HG02678 (cell line): ENCODE measurements around the gene FAM131C.
"Not testable (repeated sequence)": the region's sequence is repeated elsewhere in the genome, so short reads cannot be mapped to it uniquely, and the experiment has no call there.

Experiments
- ATAC-seq: cut with Tn5 transposase; IDR thresholded peaks from one replicate; pipeline ENCODE4 v1.9.1; 2021; ENCODE audit warnings: mild to moderate bottlenecking, moderate library complexity; ENCODE audit not compliant: unreplicated experiment

Gene FAM131C

DNA sequence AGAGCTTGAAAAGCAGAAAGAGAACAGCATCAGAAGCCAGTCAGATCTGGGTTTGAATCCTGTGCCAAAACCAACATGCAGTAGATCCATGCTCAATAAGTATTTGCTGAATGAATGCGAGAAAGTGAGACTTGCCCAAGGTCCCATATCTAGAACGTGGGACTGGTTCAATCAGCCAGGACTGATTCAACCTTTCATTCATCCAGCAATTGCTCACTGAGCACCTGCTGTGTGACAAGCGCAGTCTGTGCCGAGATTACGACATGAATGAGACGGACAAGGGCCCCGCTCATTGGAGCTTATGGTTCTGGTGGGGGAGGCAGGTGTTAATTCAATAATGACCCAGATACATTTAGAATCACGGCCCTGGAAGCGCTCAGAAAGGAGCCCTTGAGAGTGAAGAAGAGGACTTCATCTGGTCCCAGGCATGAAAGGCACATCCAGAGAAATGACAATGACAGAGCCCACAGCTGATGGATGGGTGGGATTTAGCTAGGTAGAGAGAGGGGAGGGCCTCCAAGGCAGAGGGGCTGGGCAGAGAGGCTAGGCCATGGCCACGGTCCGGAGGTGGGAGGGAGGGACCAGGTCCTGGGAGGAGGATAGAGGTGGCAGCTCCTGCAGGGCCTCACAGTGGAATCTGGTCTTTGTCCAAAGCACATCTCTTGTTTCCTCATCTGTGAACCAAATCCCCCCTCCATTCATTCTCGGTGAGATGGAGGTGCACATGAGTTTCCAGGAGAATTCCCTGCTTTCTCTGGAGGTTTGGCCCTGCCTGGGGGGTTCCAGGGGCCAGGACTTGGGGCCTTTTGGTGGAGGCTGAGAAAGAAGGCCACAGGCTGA is 4.2 kb upstream of the FAM131C start:
- no peak for ATAC-seq

DNA sequence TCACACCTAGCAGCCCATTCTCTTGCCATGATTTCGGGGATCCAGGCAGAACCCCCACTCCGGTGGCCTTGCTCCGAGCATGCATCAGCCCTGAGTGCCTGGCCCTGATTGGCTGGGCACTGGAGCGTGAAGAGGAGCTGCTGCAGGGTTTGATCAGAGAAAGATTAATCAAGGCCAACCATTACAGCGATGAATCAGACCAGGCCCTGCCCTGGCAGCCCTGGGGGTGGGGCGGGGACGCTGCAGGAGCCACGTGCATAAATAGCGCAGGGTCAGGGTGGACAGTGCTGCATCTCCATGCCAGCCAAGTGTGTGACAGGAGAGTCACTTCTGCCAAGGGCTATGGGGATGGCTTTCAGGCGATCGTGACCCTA is 3.4 kb upstream of the FAM131C start:
- no peak for ATAC-seq

DNA sequence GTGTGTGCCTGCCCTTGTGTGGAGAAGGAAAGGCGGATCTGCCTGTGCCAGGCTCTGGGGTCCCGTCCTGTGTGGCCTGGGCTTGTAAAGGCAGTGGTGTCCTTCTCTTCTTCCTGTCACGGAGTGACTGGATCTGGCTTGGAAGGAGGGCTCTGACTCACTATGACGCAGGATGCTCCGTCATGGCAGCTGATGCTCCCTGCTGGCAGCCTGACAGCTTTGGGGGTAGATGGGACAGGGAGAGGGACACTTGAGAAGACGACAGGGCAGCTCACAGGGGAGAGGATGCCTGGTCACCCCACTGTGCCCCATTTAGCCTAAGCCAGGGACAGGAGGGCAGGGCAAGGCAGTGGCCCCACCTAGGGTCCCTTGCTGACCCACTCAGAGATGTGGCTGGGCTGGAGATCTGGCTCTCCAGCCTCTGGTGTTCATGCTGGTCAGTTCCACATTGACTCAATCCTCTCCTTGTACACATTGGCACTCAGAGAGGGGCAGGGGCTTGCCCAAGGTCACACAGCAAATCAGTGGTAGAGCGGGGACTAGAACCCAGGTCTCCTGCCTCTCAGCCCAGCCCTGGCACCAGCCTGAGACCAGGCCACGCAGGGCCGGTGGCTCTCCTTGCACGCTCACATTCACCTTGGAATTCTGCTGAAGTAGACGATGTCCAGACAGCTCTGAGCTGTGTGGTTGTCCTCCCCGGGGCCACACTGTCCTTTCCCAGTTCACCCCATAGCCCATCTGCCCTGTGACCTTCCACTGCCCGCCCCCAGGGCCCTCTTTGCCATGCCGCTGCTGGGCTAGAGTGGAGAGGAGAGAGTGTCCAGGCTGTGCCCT is 2.8 kb upstream of the FAM131C start:
- ATAC-seq: no peak

DNA sequence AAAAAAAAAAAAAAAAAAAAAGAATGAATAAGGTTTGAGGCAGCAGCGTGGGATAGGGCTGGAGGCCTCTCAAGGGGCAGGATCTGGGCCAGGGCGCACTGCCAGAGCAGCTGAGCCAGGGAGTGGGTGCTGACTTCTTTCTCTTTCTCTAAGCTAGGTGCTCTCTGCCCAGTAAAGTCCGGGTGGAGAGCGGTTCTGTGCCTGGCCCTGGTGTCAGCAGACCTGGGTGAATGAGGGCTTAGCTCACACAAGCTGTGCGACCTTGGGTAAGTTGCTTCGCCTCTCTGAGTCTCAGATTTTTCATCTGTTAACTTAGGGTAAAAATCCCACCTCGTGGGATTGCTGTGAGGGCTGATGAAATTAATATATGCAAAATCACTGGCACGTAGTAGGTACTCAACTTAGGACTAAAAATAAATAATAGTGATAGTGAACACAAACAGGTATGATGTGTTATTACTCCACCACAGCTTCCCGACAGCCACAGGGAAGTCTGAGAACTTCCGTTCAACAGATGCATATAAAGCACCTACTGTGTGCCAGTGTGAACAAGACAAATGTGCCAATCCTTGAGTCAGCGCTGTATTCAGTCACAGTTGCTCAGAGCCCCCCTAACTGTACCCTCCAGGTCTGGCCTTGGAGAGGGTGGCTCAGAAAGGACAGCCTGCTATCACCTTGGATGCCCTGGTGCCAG is 2.0 kb upstream of the FAM131C start:
- no peak for ATAC-seq

DNA sequence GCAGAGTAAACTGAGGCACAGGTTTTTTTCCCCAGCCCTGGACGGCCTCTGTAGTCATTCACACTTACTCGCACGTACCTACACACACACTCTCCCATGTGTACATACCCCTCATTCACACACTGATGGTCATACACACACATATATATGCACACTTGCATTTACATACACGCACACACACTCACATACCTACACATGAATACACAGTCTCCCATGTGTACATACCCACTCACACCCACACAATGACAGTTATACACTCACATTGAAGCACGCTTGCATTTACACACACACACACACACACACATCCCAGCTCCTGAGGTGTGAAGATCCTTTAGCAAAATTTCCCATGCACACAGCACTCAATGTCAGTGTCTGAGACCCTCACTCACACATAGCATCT is 766 bp upstream of the FAM131C start:
- no peak for ATAC-seq

DNA sequence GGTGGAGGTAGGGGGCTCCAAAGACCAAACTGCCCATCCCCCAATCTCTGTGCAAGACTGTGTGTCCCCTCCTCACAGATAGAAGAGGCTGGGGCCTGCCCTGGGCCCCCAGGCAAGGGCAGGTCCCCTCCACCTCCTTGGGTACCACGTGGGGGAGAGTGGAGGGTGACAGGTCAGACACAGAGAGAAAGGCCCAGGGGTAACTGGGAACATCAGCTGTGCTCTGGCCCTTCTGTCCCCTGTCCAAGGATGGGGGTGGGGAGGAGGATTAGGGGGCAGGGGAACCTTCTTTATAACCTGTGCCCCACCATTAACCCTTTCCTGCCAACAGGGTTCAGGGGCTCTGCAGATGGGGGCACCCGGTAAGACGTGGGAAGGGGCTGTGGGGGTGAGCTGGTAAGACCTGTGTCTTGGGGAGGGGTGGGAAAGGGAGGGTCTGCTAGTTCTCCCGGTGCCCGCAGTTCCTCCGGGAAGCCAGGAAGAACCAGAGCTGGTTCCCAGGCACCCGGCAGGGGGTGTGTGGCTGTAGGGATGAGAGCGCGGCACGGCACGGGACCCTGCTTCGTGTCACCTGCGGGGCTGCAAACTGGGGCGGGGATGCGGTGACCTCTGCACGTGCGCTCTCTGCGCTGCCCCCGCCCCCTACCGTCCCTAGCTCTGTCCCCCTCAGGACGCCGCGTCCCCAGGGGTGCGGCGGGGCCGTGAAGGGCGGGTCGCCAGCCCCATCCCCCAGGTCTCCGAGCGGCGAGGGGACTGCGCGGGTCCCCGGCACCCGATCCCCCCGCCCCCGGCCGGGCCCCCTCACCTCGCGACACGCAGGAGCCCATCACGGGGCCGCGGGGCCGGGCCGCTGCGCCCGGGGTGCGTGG is 601 bp downstream of the FAM131C start:
- ATAC-seq: peak; percentile 21

DNA sequence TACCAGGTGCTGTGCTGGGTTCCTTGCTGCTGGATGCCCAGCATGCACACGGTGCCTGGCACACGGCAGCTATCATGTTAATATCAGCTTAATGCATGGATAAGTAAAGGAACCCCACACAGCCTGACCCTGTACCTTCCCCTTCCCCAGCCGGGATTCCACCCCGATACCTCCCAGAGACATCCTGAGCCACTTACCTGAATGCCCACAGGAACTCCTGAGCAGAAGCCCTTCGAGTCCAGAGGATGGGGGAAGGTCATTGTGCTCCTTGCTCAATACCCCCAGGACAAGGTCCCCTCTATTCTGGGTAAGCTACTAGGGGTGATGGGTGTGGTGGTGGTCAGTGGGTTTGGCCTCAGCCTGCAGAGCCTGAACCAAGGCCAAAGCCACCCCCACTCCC is 1.4 kb downstream of the FAM131C start:
- no peak for ATAC-seq

DNA sequence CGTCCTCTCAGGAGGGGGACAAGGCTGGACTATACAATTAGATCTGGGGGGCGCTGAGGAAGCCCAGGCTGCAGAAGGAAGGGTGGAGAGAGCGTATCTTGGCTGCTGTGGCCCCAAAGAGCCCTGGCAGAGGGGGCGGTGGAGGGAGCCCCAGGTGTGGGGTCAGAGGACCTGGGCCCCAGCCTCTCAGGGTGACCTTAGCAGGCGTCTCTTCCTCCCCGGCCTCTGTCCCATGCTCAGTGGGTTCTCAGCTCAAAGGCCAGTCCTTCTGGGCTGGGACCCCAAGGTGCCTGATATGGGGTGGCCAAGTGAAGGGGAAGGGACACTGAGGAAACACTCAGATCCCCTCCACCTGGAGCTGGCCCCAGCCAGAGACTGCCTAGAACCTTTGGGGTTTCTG is 1.8 kb downstream of the FAM131C start:
- no peak for ATAC-seq

DNA sequence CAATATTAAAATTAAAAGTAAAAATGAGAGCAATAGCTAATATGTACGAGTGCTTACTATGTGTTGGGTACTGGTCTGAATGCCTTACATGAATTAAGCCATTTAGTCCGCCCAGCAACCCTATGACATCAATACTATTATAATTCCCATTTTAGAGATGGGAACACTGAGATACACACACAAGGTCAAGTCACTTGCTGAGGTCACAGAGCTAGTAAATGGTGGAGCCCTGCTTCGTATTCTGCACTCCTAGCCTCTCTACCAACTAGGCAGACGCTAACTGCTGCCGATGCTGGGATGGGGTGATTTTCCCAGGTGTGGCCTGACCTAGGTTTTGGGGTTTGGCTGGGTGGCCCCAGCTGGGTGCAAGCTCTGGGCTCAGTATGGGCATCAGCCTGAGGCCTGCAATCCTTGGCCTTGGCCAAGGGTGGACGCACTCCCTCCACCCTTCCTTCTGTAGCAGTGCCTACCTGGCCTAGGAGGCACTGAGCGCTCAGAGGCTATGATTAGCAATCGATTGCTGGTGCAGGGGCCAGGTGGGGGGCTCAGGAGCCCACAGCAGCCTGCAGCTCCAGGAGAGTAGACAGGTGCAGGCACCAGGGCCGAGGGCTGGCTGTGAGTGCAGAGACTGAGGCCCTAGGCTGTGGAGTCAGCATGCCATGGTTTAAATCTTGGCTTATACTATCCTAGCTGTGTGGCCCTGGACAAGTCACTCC is 2.7 kb downstream of the FAM131C start:
- ATAC-seq: no peak

DNA sequence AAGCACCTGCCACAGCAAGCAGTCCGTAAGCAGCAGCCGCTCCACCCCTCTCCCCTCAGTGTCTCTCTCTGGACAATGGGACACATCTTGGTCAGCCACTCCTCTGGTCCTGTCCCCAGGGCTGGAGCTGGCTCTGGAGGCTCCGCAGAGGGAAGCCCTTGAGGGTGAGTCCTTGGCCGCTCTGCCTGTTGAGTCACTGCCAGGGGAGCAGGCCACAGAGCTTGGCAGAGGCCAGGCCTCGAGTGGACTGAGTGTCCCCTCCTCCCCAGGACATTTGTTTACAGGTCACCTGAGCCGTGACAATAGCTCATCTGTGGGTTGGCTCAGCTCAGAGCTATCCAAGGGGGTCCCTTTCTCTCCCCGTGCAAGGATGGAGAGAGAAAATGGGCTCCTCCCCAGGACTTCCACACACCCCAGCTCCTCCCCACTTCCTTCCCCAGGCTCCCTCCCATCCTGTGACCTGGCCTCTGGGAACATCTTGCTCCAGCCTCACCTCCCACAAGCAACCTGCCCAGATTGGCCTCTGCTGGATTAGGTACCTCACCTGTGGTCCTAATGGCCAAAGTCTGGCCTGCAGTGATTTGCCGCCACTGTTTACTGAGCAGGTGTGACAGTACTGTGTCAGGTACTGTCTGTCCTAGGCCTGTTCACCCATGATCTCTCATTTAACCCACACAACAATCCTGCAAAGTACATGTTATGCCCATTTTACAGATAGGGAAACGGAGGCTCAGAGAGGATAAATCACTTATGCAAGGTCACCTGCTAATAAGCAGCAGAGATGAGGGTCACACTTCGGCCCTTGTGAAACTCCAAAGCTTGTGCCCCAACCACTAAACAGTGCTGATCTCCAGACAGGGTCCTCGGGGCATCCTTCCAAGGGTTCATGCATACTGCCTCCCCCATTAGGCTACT is 4.8 kb downstream of the FAM131C start:
- no peak for ATAC-seq

DNA sequence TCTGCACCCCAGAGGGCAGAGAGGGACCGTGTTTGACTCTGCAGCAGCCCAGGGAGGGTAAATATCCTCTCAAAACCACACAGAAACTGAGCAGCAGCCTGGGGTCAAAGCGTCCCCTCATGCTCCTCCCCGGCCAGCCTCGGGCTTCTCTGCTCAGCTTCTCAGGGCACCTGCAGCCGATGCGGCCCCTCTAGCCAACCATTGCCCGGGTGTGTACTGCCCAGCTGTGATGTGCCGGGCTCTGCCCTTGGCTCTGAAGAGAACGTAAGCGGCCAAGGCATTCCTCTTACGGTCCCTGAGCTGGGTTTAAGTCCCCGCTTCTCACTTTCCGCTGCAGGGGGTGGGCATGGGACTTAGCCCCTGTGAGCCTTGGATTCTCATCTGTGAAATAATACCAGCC is 5.5 kb downstream of the FAM131C start:
- no peak for ATAC-seq

DNA sequence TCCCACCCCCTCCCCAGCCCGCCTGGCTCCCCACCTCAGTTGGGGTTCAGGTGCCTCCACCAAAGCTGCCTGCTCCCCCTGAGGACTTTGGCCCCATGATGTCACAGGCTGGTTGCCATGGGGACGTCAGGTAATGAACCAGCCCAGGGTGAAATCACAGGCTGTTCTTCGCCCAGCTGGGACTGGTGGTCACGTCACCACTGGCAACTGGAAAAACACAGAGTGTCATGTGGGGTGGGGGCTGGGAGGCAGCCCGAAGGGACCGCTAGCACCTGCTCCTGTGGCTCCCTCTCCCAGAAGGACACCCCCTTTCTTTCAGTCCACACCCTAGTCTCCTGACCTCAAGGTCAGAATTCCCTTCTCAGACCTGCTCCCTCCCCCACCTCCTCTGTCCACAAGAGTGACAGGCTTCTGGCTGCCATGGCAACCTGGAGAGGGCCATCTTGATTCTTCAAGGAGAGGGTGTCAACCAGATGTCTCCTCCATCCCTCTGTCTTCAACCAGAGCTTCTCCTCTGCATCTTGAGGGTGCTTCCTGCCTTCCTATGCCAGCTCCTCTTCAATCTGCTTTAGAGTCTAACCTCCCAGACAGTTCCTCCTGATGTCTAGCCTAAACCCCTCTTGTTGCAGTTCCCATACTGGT is 6.2 kb downstream of the FAM131C start:
- ATAC-seq: no peak

DNA sequence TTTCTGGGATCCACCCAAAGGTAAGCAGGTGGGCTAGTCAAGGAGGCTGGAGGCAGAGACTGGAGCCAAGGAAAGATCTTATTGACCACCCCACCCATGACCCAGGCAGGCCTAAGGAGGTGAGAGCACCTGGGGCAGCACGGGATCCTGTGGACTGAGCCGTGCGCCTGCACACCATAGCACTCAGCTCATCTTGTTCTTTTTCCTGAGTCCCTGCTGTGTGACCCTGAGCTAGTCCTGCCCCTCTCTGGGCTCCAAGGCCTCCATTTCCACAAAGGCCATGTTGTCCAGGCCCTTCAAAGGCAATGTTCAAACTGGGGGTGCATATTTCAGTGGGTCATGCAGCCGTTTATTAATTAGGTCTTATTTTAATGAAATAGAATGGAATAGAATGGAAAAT is 7.2 kb downstream of the FAM131C start:
- no peak for ATAC-seq

DNA sequence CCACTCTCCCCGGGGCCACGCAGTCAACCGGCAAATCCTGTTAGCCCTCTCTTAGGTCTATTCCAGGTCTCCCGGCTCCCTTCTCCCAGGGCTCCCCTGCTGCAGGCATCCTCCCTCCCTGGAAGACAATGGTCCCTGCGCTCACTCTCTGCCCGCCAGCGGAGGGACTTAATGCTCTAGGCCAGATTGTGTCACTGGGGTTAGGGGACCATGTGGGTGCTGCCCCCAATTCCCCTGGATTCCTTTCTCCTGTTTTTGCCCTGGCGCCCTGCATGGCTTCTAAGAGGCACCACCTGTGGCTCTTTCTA is 8.2 kb downstream of the FAM131C start:
- no peak for ATAC-seq

DNA sequence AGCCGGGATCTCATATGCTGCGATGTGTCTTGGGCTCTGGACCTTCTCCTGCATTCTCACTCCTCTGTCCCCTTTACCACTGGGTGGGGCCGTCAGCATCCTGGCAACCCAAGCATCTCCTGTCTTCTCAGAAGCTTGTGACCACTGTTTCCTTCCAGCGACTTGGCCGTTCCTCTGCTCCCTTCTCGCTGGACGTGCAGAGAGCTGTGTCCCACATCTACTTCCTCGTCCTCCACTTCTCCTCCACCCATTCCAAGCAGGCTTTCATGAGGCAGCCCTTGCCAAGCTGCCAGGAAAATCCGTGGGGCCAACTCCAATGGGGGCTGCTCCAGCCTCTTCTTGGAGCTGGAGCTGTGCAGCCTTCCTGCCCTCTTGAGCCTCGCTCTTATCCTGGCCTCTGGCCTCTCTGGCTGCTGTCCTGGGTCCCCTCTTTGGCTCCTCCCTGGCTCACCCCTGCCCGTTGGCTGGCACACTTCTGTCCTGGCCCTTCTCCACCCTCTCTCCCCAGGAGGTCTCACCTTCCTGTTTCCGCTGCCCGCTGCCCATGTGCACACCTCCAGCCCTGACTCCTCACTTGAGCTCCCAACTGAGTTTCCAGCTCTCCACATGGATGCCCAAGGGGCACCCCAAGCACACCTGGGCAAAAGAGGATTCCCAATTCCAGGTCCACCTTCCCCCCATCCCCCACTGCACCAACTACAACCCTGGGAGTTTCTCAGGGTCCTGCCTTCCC is 8.7 kb downstream of the FAM131C start:
- no peak for ATAC-seq

DNA sequence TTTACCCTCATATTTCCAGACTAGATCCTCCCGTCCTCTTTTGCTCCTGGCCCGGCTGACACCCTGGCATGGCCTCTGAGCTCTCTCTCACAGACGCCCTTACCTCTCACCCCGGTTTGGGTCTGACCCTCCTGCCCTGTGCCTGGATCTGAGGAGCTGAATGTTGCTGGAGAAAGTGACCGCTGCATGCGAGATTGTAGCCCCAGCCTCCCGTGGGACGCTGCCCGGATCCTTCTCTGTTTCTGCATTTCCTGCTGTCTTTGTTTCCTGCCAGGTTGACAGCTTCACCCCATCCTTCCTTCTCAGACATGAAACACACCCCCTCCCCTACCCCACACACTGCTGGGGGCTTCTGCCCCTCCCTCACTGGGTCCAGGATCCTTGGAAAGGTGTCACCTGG is 9.5 kb downstream of the FAM131C start:
- ATAC-seq: no peak

DNA sequence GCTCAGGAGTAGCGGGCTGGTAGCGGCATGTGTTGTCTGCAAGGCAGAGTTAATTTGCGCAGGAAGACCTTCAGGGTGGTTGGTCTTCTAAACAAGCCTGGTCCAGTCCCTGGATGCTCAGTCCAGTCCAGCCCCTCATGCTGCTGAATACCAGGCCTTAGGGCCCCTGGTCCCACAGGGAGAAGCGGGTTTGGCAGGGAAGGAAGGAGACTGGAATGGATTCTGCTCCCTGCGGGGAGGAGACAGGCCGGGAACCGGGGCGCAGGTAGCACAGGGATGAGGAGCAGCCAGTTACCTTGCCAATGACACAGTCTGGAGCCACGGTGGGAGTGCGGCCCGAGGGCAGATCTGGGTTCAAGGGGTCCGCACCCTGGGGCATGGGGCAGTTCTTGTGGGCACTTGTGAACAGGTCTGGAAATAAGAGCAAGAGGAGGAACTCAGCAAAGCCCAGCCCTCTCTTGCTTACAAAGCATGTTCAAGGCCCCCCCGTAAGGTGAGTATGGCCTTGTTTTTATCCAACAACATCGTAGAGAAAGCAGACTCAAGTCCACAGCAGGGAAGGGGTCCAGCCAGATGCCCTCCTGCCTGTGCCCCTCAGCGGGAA is 10.1 kb downstream of the FAM131C start:
- no peak for ATAC-seq

DNA sequence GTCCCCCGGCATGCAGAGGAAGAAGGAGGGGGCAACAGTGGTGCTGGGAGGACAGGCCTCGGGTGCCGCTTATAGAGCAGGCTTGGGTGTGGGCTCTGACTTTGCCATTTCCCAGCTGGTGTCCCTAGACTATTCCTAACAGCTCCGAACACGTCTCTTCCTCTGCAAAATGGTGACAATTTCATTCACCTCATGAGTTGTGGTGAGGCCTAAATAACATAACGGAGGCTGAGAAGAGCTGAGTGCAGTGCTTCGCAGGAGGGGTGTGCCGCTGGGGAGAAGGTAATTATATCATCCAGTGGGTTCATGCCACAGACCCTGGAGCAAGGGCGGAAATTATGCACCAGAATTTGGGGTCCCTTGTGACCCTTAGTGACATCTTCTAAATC is 10.8 kb downstream of the FAM131C start:
- ATAC-seq: not testable (repeated sequence)
